Activated CD8-positive, alpha-beta T cell treated with anti-CD3 and anti-CD28 coated beads, Interleukin-2, amount 10 ng/mL, durations not matched to agents 7 days and 5 days (primary cell): Measurements from ENCODE around the gene BNIP2. TPM values are rescaled to one million over a fixed set of nuclear protein-coding genes. Genes with fewer than 3 reads are reported as not detected.
"Not testable (repeated sequence)": the region's sequence is repeated elsewhere in the genome, so short reads cannot be mapped to it uniquely, and the experiment has no call there.

Experiments
- ATAC-seq: fragments of 150-1000 bp; cut with Tn5 transposase; one replicate; pipeline ENCODE4 v1.10.0; 2021; ENCODE audit warnings: moderate library complexity
- CTCF ChIA-PET: fragments of 350-600 bp; sonication (Branson Sonifier 250); formaldehyde crosslinking; loops from one replicate; lab custom pipeline; 2021; ENCODE audit warnings: antibody characterized with exemption; lab: Charles Lee
- POLR2A ChIA-PET: fragments of 350-600 bp; sonication (Branson Sonifier 250); formaldehyde crosslinking; loops from one replicate; lab custom pipeline; 2021; ENCODE audit warnings: antibody characterized with exemption; lab: Charles Lee
- DNase-seq: peaks from one replicate; pipeline ENCODE4 v3.0.0-alpha.2; 2020
- H3K27ac Mint-ChIP-seq: one replicate; pipeline ENCODE4 v1.8.0; 2021; ENCODE audit warnings: mild to moderate bottlenecking, mixed read lengths
- H3K27me3 Mint-ChIP-seq: one replicate; pipeline ENCODE4 v1.8.0; 2021; ENCODE audit warnings: low read depth, mixed read lengths
- H3K36me3 Mint-ChIP-seq: one replicate; pipeline ENCODE4 v1.8.0; 2021; ENCODE audit warnings: low read depth, mixed read lengths
- H3K4me1 Mint-ChIP-seq: one replicate; pipeline ENCODE4 v1.8.0; 2021; ENCODE audit warnings: low read depth, mixed read lengths
- H3K4me3 Mint-ChIP-seq: one replicate; pipeline ENCODE4 v1.8.0; 2021; ENCODE audit warnings: mild to moderate bottlenecking, mixed read lengths
- H3K9me3 Mint-ChIP-seq: one replicate; pipeline ENCODE4 v1.8.0; 2022; ENCODE audit warnings: mixed read lengths; ENCODE audit not compliant: insufficient read depth
- total RNA-seq, 2 experiments: library from RNA; stranded (reverse); gene quantifications; one replicate each; pipeline ENCODE4 v1.2.3, GENCODE V29; 2021

The BNIP2 gene
- total RNA-seq, 2 experiments from 2014 or later = 69.0 to 74.8 TPM

- Mint-ChIP-seq H3K27ac (no peak overlapping the region), H3K36me3 (no peaks in the 10 kb centered on the region), H3K27me3 (peaks cover 29% of the 10 kb centered on the region), H3K9me3 (no peaks in the 10 kb centered on the region), H3K4me3 (no peak overlapping the region), H3K4me1 (no peaks in the 10 kb centered on the region)
- ChIA-PET POLR2A (no interaction called here), CTCF (interaction anchor here (1.1 kb wide), 1 partner anchor 13 kb away, joined by 4 read pairs; no protein-coding TSS in a partner anchor)
- DNase-seq = no peak
- no peak for ATAC-seq
These were observed 15.1 kb upstream of the BNIP2 start for GRCh38 chr15:59703979-59704796.

DNA sequence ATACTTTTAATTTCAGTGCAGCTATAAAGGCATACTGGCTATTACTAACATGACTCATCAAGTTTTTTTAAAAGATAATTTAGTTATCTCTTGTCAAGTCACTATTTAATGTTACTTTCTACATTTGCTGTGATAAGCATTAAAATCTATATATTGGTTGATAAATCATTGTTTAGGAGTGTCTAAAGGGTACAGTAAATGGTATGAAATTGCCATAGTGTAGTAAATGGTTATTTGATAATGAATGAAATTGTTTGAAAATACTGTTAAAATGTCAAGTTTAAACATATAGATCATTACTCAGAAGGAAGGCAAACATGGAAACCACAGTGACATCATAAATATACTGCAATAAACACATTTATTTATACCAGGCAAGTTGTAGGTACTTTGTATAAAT, 13.2 kb upstream of the BNIP2 start:
- Mint-ChIP-seq H3K27me3 (peaks cover 26% of the 10 kb centered on the region), H3K9me3 (no peaks in the 10 kb centered on the region), H3K36me3 (no peaks in the 10 kb centered on the region), H3K4me1 (no peaks in the 10 kb centered on the region), H3K4me3 (no peak overlapping the region), H3K27ac (no peak overlapping the region)
- POLR2A ChIA-PET = no interaction called here
- CTCF ChIA-PET = no interaction called here
- no peak for DNase-seq
- ATAC-seq = no peak

DNA sequence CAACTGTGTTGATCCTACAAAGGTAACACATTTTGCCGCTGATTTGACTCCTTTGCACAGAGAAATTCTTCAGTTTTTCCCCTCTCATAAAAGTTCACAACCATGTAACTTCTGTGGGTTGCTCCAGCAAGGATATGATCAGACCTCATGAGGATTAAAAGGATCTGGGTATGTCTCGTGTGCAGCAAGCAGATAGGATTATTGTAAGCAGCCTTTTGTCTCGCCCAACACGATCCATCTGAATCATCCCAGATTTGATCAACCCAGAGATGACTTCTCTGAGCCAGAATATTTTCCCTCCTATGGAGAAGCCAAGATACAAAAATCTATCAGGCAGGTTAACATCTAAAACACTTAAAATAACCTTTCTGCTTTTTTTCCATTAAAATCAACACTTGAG, 12.8 kb upstream of the BNIP2 start:
- ATAC-seq = no peak
- Mint-ChIP-seq H3K27ac (no peak overlapping the region), H3K4me3 (no peak overlapping the region), H3K27me3 (peaks cover 24% of the 10 kb centered on the region), H3K9me3 (no peaks in the 10 kb centered on the region), H3K4me1 (no peaks in the 10 kb centered on the region), H3K36me3 (no peaks in the 10 kb centered on the region)
- CTCF ChIA-PET = no interaction called here
- DNase-seq = no peak
- POLR2A ChIA-PET = no interaction called here

DNA sequence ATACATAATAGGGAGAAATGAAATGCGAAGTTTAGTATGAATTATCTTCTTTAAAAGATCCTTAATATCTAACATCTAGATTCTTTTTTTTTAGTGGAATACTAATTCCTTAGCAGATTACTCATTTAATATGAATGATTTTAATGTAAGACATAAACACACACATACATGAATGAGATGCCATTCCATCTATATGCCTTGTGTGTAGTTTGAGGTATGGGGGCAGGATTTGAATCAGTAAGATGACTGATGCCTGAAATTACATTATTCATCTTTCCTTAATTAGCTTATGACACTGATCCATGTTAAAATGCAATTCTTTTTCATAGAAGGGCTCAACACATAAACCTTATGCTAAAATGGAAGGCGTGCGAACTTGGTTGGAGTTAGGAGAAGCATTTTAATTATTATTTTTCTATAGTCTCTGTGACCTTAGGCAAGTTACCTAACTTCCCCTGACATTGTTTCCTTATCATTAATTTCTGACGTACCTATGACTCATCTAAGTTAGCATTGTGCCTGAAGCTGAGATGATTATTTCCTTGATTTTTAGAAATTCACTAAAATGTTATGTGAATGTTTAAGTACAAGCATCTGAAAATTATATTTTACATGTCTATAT, 10.8 kb upstream of the BNIP2 start:
- Mint-ChIP-seq H3K4me3 (no peak overlapping the region), H3K27me3 (peaks cover 19% of the 10 kb centered on the region), H3K9me3 (no peaks in the 10 kb centered on the region), H3K4me1 (no peaks in the 10 kb centered on the region), H3K36me3 (no peaks in the 10 kb centered on the region), H3K27ac (no peak overlapping the region)
- DNase-seq (no peak), ATAC-seq (no peak)
- ChIA-PET CTCF (interaction anchor here (1.1 kb wide), 1 partner anchor 10 kb away, joined by 3 read pairs; no protein-coding TSS in a partner anchor), POLR2A (no interaction called here)

GRCh38 chr15:59698065-59698464, 8.9 kb upstream of the BNIP2 start:
- H3K4me1 Mint-ChIP-seq, H3K36me3 Mint-ChIP-seq, CTCF ChIA-PET, H3K27ac Mint-ChIP-seq, H3K4me3 Mint-ChIP-seq, H3K9me3 Mint-ChIP-seq, DNase-seq, ATAC-seq, POLR2A ChIA-PET: not testable (repeated sequence)
- H3K27me3 Mint-ChIP-seq = peaks cover 14% of the 10 kb centered on the region

GRCh38 chr15:59696332-59696731, 7.2 kb upstream of the BNIP2 start:
- H3K4me1 Mint-ChIP-seq = no peaks in the 10 kb centered on the region
- CTCF ChIA-PET = no interaction called here
- H3K27me3 Mint-ChIP-seq = peaks cover 7% of the 10 kb centered on the region
- no peak overlapping the region for H3K27ac Mint-ChIP-seq
- ATAC-seq (no peak), DNase-seq (no peak)
- no peak overlapping the region for H3K4me3 Mint-ChIP-seq
- no peaks in the 10 kb centered on the region for H3K9me3 Mint-ChIP-seq
- POLR2A ChIA-PET = no interaction called here
- no peaks in the 10 kb centered on the region for H3K36me3 Mint-ChIP-seq

DNA sequence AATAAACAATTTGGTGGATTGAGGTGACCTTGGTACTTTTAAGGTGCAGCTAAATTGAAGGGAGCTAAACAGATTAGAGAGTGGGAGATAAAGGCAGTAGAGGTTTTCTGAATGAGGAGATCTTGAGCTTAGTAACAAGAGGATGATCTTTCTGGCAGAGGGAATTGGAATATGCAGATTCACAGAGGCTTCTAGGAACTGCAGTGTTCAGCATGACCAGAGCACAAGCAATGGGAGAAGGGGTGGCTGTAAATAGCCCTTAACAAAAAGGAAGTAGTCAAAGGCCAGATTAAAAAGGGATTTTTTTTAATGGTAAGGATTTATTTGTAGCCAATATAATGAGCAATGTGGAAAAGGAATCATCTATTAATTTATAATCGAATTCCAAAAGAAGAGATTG, 5.7 kb upstream of the BNIP2 start:
- no peaks in the 10 kb centered on the region for H3K36me3 Mint-ChIP-seq
- no peak overlapping the region for H3K4me3 Mint-ChIP-seq
- ATAC-seq (no peak), DNase-seq (no peak)
- POLR2A ChIA-PET = no interaction called here
- CTCF ChIA-PET = no interaction called here
- no peak overlapping the region for H3K27ac Mint-ChIP-seq
- H3K27me3 Mint-ChIP-seq = peaks cover 2% of the 10 kb centered on the region
- H3K9me3 Mint-ChIP-seq = no peaks in the 10 kb centered on the region
- H3K4me1 Mint-ChIP-seq = peaks cover 10% of the 10 kb centered on the region

GRCh38 chr15:59691194-59691805, 2.2 kb upstream of the BNIP2 start:
- peak overlapping the region; percentile 35 for H3K27ac Mint-ChIP-seq
- no peaks in the 10 kb centered on the region for H3K9me3 Mint-ChIP-seq
- ATAC-seq (no peak), DNase-seq (peak; percentile 69)
- H3K4me1 Mint-ChIP-seq = peaks cover 23% of the 10 kb centered on the region
- H3K4me3 Mint-ChIP-seq = peak overlapping the region; percentile 27
- H3K27me3 Mint-ChIP-seq = no peaks in the 10 kb centered on the region
- CTCF ChIA-PET = interaction anchor here (0.8 to 2.9 kb wide), 22 partner anchors 14 to 637 kb away, joined by 3 to 17 read pairs (median 4); partner anchors contain the start of gene FOXB1
- POLR2A ChIA-PET = interaction anchor here (0.6 to 4.0 kb wide), 3 partner anchors 25 to 309 kb away, joined by 3 to 33 read pairs (median 3); partner anchors contain the start of gene GTF2A2
- H3K36me3 Mint-ChIP-seq = peaks cover 11% of the 10 kb centered on the region

GRCh38 chr15:59689626-59690236, 611 bp upstream of the BNIP2 start:
- Mint-ChIP-seq H3K9me3 (no peaks in the 10 kb centered on the region), H3K27me3 (no peaks in the 10 kb centered on the region), H3K4me1 (peaks cover 37% of the 10 kb centered on the region), H3K27ac (peak overlapping the region; percentile 96), H3K36me3 (peaks cover 22% of the 10 kb centered on the region), H3K4me3 (peak overlapping the region; percentile 88)
- ATAC-seq = peak; percentile 44
- POLR2A ChIA-PET = interaction anchor here (0.6 to 4.0 kb wide), 6 partner anchors 28 to 1140 kb away, joined by 3 to 33 read pairs (median 4); partner anchors contain the start of gene GTF2A2
- CTCF ChIA-PET = interaction anchor here (0.5 to 2.9 kb wide), 10 partner anchors 10 to 821 kb away, joined by 3 to 14 read pairs (median 4); partner anchors contain the start of gene GTF2A2
- DNase-seq = peak; percentile 86

- Mint-ChIP-seq H3K4me1 (peaks cover 43% of the 10 kb centered on the region), H3K27me3 (no peaks in the 10 kb centered on the region), H3K4me3 (peak overlapping the region; percentile 88), H3K9me3 (no peaks in the 10 kb centered on the region), H3K36me3 (peaks cover 26% of the 10 kb centered on the region), H3K27ac (peak overlapping the region; percentile 96)
- CTCF ChIA-PET = interaction anchor here (0.6 to 2.7 kb wide), 3 partner anchors 24 to 230 kb away, joined by 3 to 9 read pairs (median 4); partner anchors contain the start of gene GTF2A2
- DNase-seq = peak; percentile 51
- ATAC-seq = peak; percentile 5
- POLR2A ChIA-PET = interaction anchor here (1.0 to 4.0 kb wide), 9 partner anchors 9 to 903 kb away, joined by 3 to 33 read pairs (median 5); partner anchors contain the start of genes ANXA2 and GTF2A2
These were observed 718 bp downstream of the BNIP2 start for GRCh38 chr15:59688423-59688781.

DNA sequence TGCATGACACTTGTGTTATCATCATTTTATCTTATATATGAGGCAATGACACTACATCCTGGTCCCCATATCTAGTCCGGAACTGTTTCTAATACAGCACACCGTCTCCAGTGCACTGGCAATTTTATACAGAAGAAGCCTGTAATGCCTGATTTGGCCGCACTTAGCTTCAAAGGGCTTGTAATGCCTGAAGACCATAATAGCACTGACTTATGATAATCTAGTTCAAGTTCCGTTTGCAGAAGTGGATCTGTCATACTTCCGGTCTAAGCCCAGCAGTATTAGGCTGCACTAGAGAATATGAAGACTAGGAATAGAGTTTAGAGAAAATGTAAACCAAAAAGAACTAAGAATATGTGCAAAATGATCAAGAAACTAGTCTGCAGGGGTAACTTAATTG, 1.3 kb downstream of the BNIP2 start:
- Mint-ChIP-seq H3K36me3 (peaks cover 30% of the 10 kb centered on the region), H3K9me3 (no peaks in the 10 kb centered on the region), H3K27ac (peak overlapping the region; percentile 96), H3K4me1 (peaks cover 47% of the 10 kb centered on the region), H3K4me3 (peak overlapping the region; percentile 88), H3K27me3 (no peaks in the 10 kb centered on the region)
- CTCF ChIA-PET = interaction anchor here (0.6 to 2.7 kb wide), 3 partner anchors 24 to 230 kb away, joined by 3 to 9 read pairs (median 4); partner anchors contain the start of gene GTF2A2
- peak; percentile 4 for ATAC-seq
- POLR2A ChIA-PET = interaction anchor here (1.1 to 4.0 kb wide), 8 partner anchors 8 to 903 kb away, joined by 3 to 33 read pairs (median 4); partner anchors contain the start of genes ANXA2 and GTF2A2
- DNase-seq = peak; percentile 54
